CD14-positive monocyte (primary cell): Measurements from ENCODE around the gene RNASEL. TPM values are rescaled to one million over a fixed set of nuclear protein-coding genes. Genes with fewer than 3 reads are reported as not detected.

ENCODE experiments used
- DNase-seq, 3 donors: peaks; one replicate each; pipeline ENCODE4 v3.0.0-alpha.2; 2011 to 2022
- H2AFZ ChIP-seq: 2 replicates; pipeline ENCODE4 v1.6.0; 2012; ENCODE audit warnings: mild to moderate bottlenecking, low read depth, low read length, inconsistent platforms; ENCODE audit not compliant: insufficient read depth, poor library complexity, severe bottlenecking
- H3K27ac ChIP-seq, 2 donors: 1 replicate in 1 of 2; 2 replicates in 1 of 2; pipeline ENCODE4 v1.5.1; 2012 to 2013; ENCODE audit warnings: low read length in 2 of 2, control low read depth in 1 of 2, inconsistent platforms in 1 of 2, low read depth in 1 of 2, mild to moderate bottlenecking in 1 of 2
- H3K27me3 ChIP-seq, 2 donors: one replicate each; pipeline versions ENCODE4 v1.6.0 to v1.6.1; 2011 to 2013; ENCODE audit warnings: low read length in 2 of 2; ENCODE audit not compliant: control insufficient read depth in 2 of 2, insufficient read depth in 2 of 2
- H3K36me3 ChIP-seq, 2 donors: replicated peaks in 1 of 2; 1 replicate in 1 of 2; 2 replicates in 1 of 2; pipeline versions ENCODE4 v1.5.1 to v1.6.1; 2012 to 2013; ENCODE audit warnings: low read length in 2 of 2, control low read depth in 1 of 2, inconsistent platforms in 1 of 2, mild to moderate bottlenecking in 1 of 2; ENCODE audit not compliant: insufficient read depth in 2 of 2, control insufficient read depth in 1 of 2
- H3K4me1 ChIP-seq, 2 donors: 1 replicate in 1 of 2; 2 replicates in 1 of 2; pipeline versions ENCODE4 v1.5.1 to v1.6.1; 2012 to 2013; ENCODE audit warnings: low read length in 2 of 2, control low read depth in 1 of 2, inconsistent platforms in 1 of 2, mild to moderate bottlenecking in 1 of 2, moderate library complexity in 1 of 2; ENCODE audit not compliant: insufficient read depth in 2 of 2, control insufficient read depth in 1 of 2
- H3K4me2 ChIP-seq: replicated peaks from 2 replicates; pipeline ENCODE3; 2012; ENCODE audit warnings: low read length, moderate library complexity, mild to moderate bottlenecking; ENCODE audit not compliant: poor library complexity, severe bottlenecking; ENCODE audit errors: extremely low read depth
- H3K4me3 ChIP-seq, 3 experiments: fragments of 200-600 bp in 1 of 3; sonication (generic) in 1 of 3; replicated peaks in 1 of 3; 1 replicate in 2 of 3; 2 replicates in 1 of 3; pipeline ENCODE4 v1.5.1; 2011 to 2013; ENCODE audit warnings: low read length in 3 of 3, mild to moderate bottlenecking in 3 of 3, control low read depth in 2 of 3, low read depth in 2 of 3, inconsistent platforms in 1 of 3, moderate library complexity in 1 of 3
- H3K79me2 ChIP-seq: 2 replicates; pipeline ENCODE4 v1.6.0; 2012; ENCODE audit warnings: mild to moderate bottlenecking, control low read depth, inconsistent platforms, low read length, moderate library complexity; ENCODE audit not compliant: insufficient read depth
- H3K9ac ChIP-seq: 2 replicates; pipeline ENCODE4 v1.6.0; 2017; ENCODE audit warnings: low read length, mild to moderate bottlenecking; ENCODE audit not compliant: insufficient read depth, poor library complexity, severe bottlenecking
- H3K9me3 ChIP-seq, 2 donors: replicated peaks in 1 of 2; 1 replicate in 1 of 2; 2 replicates in 1 of 2; pipeline versions ENCODE4 v1.5.1 to v1.6.1; 2012 to 2013; ENCODE audit warnings: low read length in 2 of 2, control low read depth in 1 of 2; ENCODE audit not compliant: control insufficient read depth in 1 of 2, insufficient read depth in 1 of 2
- H4K20me1 ChIP-seq: 2 replicates; pipeline ENCODE4 v1.6.0; 2012; ENCODE audit warnings: mild to moderate bottlenecking, low read length, control low read depth, moderate library complexity; ENCODE audit not compliant: insufficient read depth
- H3K27ac Mint-ChIP-seq, 7 donors: one replicate each; pipeline ENCODE4 v1.8.0; 2020; ENCODE audit warnings: mild to moderate bottlenecking in 7 of 7, mixed read lengths in 7 of 7, moderate library complexity in 6 of 7, inconsistent platforms in 2 of 7
- H3K27me3 Mint-ChIP-seq, 3 donors: one replicate each; pipeline ENCODE4 v1.8.0; 2021 to 2022; ENCODE audit warnings: low read depth in 3 of 3, mild to moderate bottlenecking in 3 of 3, mixed read lengths in 3 of 3, moderate library complexity in 3 of 3, inconsistent platforms in 1 of 3
- H3K36me3 Mint-ChIP-seq, 2 donors: one replicate each; pipeline ENCODE4 v1.8.0; 2020; ENCODE audit warnings: mixed read lengths in 2 of 2, inconsistent platforms in 1 of 2, mild to moderate bottlenecking in 1 of 2
- H3K4me1 Mint-ChIP-seq: one replicate; pipeline ENCODE4 v1.8.0; 2020; ENCODE audit warnings: mild to moderate bottlenecking, mixed read lengths
- H3K4me3 Mint-ChIP-seq, 2 donors: one replicate each; pipeline ENCODE4 v1.8.0; 2020; ENCODE audit warnings: mild to moderate bottlenecking in 2 of 2, mixed read lengths in 2 of 2, moderate library complexity in 1 of 2
- H3K9me3 Mint-ChIP-seq, 7 donors: one replicate each; pipeline ENCODE4 v1.8.0; 2020 to 2022; ENCODE audit warnings: mixed read lengths in 7 of 7, mild to moderate bottlenecking in 6 of 7, moderate library complexity in 6 of 7, inconsistent platforms in 2 of 7
- WGBS: methylation state at CpG from one replicate; pipeline ENCODE4 v1.1.5; 2013; ENCODE audit warnings: missing lambda C conversion rate; ENCODE audit not compliant: insufficient coverage; 5-methylcytosine and 5-hydroxymethylcytosine counted together
- intact Hi-C, 2 donors: fragments of 100-400 bp; cut with micrococcal nuclease; formaldehyde crosslinking; loops; one replicate each; pipeline versions ENCODE4 v1.15.0 to v1.15.1; 2023
- polyA plus RNA-seq, 3 donors: library from polyadenylated mRNA; depleted of rRNA in 1 of 3; unstranded in 2 of 3; stranded (reverse) in 1 of 3; fragments of 300-500 nt in 2 of 3; fragments of >200 nt in 1 of 3; fragmentation: Illumina TruSeq in 2 of 3; gene quantifications; 1 replicate in 2 of 3; 2 replicates in 1 of 3; pipeline ENCODE4 v1.2.3, GENCODE V29; 2012 to 2021
- TF ChIP-seq, protein P1 (sequence below): fragments of 200-600 bp; IDR thresholded peaks from one replicate; pipeline ENCODE4 v1.8.0; 2022; ENCODE audit warnings: antibody characterized with exemption, mild to moderate bottlenecking

The RNASEL gene
- polyA plus RNA-seq, 3 donors, result 6.9 to 12.3 (median 7.9) TPM

DNA sequence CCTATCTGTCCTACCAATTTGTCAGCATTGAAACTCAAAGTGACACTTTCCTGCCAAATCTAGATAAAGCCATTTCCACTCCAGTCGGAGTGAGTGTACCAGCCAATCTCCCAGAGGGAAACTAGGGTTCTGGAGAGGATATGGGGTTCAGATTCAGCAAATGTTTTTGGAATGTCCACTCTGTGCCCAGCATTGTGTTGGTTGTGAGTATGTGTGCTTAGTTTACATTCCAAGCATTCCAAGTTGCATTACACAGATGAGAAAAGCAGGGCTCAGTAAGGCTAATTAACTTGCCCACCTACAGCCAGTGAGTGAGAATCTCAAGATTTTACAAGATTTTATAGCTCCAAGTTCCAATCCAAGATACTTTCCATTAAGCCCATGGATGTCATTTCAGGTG, 41.5 kb upstream of the RNASEL start:
- H3K9me3 ChIP-seq, result no peaks in the 10 kb centered on the region
- peaks cover 0 to 7% (median 6%) of the 10 kb centered on the region in 3 donors for H3K27me3 Mint-ChIP-seq

GRCh38 chr1:182629499-182630096, 40.5 kb upstream of the RNASEL start:
- H3K9me3 ChIP-seq, result no peaks in the 10 kb centered on the region
- Mint-ChIP-seq H3K4me1 (peaks cover 10% of the 10 kb centered on the region), H3K27me3 (peaks cover 0 to 10% (median 6%) of the 10 kb centered on the region in 3 donors), H3K4me3 (no peak overlapping the region), H3K36me3 (no peaks in the 10 kb centered on the region), H3K27ac (no peak overlapping the region), H3K9me3 (no peaks in the 10 kb centered on the region)
- H3K9ac ChIP-seq, result no peak overlapping the region
- no peak overlapping the region for H2AFZ ChIP-seq
- no peaks in the 10 kb centered on the region for H3K4me1 ChIP-seq
- no peaks in the 10 kb centered on the region for H3K27me3 ChIP-seq
- WGBS, result no CpG with 5 or more reads among the region's 3 CpGs
- no peaks in the 10 kb centered on the region for H3K79me2 ChIP-seq
- DNase-seq, result no peak
- TF ChIP-seq, protein P1, sequence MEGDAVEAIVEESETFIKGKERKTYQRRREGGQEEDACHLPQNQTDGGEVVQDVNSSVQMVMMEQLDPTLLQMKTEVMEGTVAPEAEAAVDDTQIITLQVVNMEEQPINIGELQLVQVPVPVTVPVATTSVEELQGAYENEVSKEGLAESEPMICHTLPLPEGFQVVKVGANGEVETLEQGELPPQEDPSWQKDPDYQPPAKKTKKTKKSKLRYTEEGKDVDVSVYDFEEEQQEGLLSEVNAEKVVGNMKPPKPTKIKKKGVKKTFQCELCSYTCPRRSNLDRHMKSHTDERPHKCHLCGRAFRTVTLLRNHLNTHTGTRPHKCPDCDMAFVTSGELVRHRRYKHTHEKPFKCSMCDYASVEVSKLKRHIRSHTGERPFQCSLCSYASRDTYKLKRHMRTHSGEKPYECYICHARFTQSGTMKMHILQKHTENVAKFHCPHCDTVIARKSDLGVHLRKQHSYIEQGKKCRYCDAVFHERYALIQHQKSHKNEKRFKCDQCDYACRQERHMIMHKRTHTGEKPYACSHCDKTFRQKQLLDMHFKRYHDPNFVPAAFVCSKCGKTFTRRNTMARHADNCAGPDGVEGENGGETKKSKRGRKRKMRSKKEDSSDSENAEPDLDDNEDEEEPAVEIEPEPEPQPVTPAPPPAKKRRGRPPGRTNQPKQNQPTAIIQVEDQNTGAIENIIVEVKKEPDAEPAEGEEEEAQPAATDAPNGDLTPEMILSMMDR, result no peak
- H3K4me3 ChIP-seq, result no peak overlapping the region
- no peak overlapping the region for H3K4me2 ChIP-seq
- H4K20me1 ChIP-seq, result no peaks in the 10 kb centered on the region
- no peak overlapping the region for H3K27ac ChIP-seq
- H3K36me3 ChIP-seq, result no peaks in the 10 kb centered on the region
- intact Hi-C loops, result no loop called here

More for the DNA sequence above, 41.5 kb upstream of the RNASEL start:
- Histone ChIP-seq H3K4me3 (no peak overlapping the region), H3K27me3 (no peaks in the 10 kb centered on the region), H3K9ac (no peak overlapping the region), H4K20me1 (no peaks in the 10 kb centered on the region), H3K4me1 (no peaks in the 10 kb centered on the region), H3K36me3 (no peaks in the 10 kb centered on the region), H3K79me2 (no peaks in the 10 kb centered on the region), H3K4me2 (no peak overlapping the region), H3K27ac (no peak overlapping the region), H2AFZ (no peak overlapping the region)
- Mint-ChIP-seq H3K36me3 (no peaks in the 10 kb centered on the region), H3K27ac (no peak overlapping the region), H3K4me3 (no peak overlapping the region), H3K4me1 (peaks cover 10% of the 10 kb centered on the region), H3K9me3 (no peaks in the 10 kb centered on the region)
- TF ChIP-seq, protein P1, result no peak
- intact Hi-C loops, result no loop called here
- no CpG with 5 or more reads among the region's 1 CpG for WGBS
- no peak for DNase-seq
